LoVo (cell line): ENCODE results near the gene PRR27.

Source experiments
- DNase-seq: peaks from one replicate; pipeline ENCODE4 v3.0.0-alpha.2; 2016; ENCODE audit warnings: low spot score

The PRR27 gene

GRCh38 chr4:70153937-70154336 is at the start of gene PRR27:
Gene PRR27 (plus strand): TSS chr4:70154237. CDS start chr4:70154376, 139 bp downstream.
- DNase-seq = no peak

GRCh38 chr4:70110917-70111316 is 43.1 kb upstream of the PRR27 start:
- no peak for DNase-seq

GRCh38 chr4:70113656-70114055 is 40.4 kb upstream of the PRR27 start:
- no peak for DNase-seq

- no peak for DNase-seq
Measured at GRCh38 chr4:70114096-70114495, 39.9 kb upstream of the PRR27 start.

- DNase-seq = no peak
Measured at GRCh38 chr4:70120323-70120722, 33.7 kb upstream of the PRR27 start.

- DNase-seq = no peak
Measured at GRCh38 chr4:70133473-70133872, 20.6 kb upstream of the PRR27 start.

GRCh38 chr4:70138751-70139150 is 15.3 kb upstream of the PRR27 start:
- DNase-seq = no peak

- no peak for DNase-seq
Measured at GRCh38 chr4:70151271-70151670, 2.8 kb upstream of the PRR27 start.

GRCh38 chr4:70152088-70152487 is 1.9 kb upstream of the PRR27 start:
- DNase-seq = no peak

- DNase-seq = no peak
Measured at GRCh38 chr4:70158576-70158975, 4.5 kb downstream of the PRR27 start.

GRCh38 chr4:70177090-70177489 is 23.1 kb downstream of the PRR27 start:
- no peak for DNase-seq

- DNase-seq = no peak
Measured at GRCh38 chr4:70178075-70178660, 24.1 kb downstream of the PRR27 start.

GRCh38 chr4:70179811-70180210 is 25.8 kb downstream of the PRR27 start:
- no peak for DNase-seq

GRCh38 chr4:70181864-70182263 is 27.8 kb downstream of the PRR27 start:
- no peak for DNase-seq

- DNase-seq = no peak
Measured at GRCh38 chr4:70182517-70183167, 28.6 kb downstream of the PRR27 start.

- DNase-seq = peak; percentile 44
Measured at GRCh38 chr4:70183168-70183939, 29.3 kb downstream of the PRR27 start.

- DNase-seq = no peak
Measured at GRCh38 chr4:70183940-70184246, 29.9 kb downstream of the PRR27 start.

- no peak for DNase-seq
Measured at GRCh38 chr4:70187216-70187615, 33.2 kb downstream of the PRR27 start.

- DNase-seq = no peak
Measured at GRCh38 chr4:70190579-70190978, 36.5 kb downstream of the PRR27 start.

- no peak for DNase-seq
Measured at GRCh38 chr4:70191647-70192046, 37.6 kb downstream of the PRR27 start.

- DNase-seq = no peak
Measured at GRCh38 chr4:70192895-70193294, 38.9 kb downstream of the PRR27 start.

GRCh38 chr4:70195425-70195824 is 41.4 kb downstream of the PRR27 start, which contains the start of gene ODAM:
Gene ODAM (plus strand): TSS chr4:70195725. CDS start chr4:70196544, 819 bp downstream.
- DNase-seq = no peak

- peak; percentile 16 for DNase-seq
Measured at GRCh38 chr4:70196857-70197256, 42.8 kb downstream of the PRR27 start.
